Measurements from ENCODE around the gene TRAF3. TPM values are rescaled to one million over a fixed set of nuclear protein-coding genes. Genes with fewer than 3 reads are reported as not detected.

The TRAF3 gene
- total RNA-seq, 1 experiment from 2014 or later = 37.6 TPM

- intact Hi-C loops (cut with micrococcal nuclease; ENCODE audit: unreplicated experiment) = no loop called here
These were observed 25.7 kb downstream of the TRAF3 start for GRCh38 chr14:102802834-102803523.

GRCh38 chr14:102804858-102805257 lies 27.6 kb downstream of the TRAF3 start:
- DNase-seq (ENCODE audit: low read depth, low spot score) (no peak), ATAC-seq (no peak)
- Histone ChIP-seq H3K9me3 (ENCODE audit: control insufficient read depth, insufficient read depth, low read depth, low read length) (no peaks in the 10 kb centered on the region), H3K4me3 (ENCODE audit: low read depth in 2 of 2, low read length in 2 of 2) (no peak overlapping the region), H3K27me3 (ENCODE audit: control insufficient read depth, insufficient read depth, low read length) (no peaks in the 10 kb centered on the region), H3K27ac (ENCODE audit: low read length) (no peak overlapping the region), H3K4me1 (ENCODE audit: control insufficient read depth, insufficient read depth, low read length) (peaks cover 11% of the 10 kb centered on the region), H3K36me3 (ENCODE audit: control insufficient read depth, insufficient read depth, low read length) (no peaks in the 10 kb centered on the region)
- no TSS peak for BruUV-seq (replicated peaks)
- in situ Hi-C loops (cut with HindIII; ENCODE audit: low pct_unique_long_range_greater_than_20kb, low sequenced_read_pairs) (no loop called here), intact Hi-C loops (cut with micrococcal nuclease; ENCODE audit: unreplicated experiment) (no loop called here)
- TF ChIP-seq REST (IDR thresholded peaks at IDR 0.05; ENCODE audit: insufficient read depth in 1 of 2, low read depth in 2 of 2, low read length in 1 of 2) (no peak), SIN3A (IDR thresholded peaks at IDR 0.05; ENCODE audit: borderline replicate concordance, insufficient read depth, low read depth, low read length) (no peak), CTCF (IDR thresholded peaks at IDR 0.05) (no peak), TCF7L2 (IDR thresholded peaks at IDR 0.05; ENCODE audit: low read depth, low read length) (no peak), POLR2AphosphoS5 (IDR thresholded peaks at IDR 0.05; ENCODE audit: low read depth, low read length) (no peak)
- ChIA-PET POLR2A (no interaction called here), CTCF (no interaction called here)

More at GRCh38 chr14:102802834-102803523, 25.7 kb downstream of the TRAF3 start:
- Histone ChIP-seq H3K9me3 (ENCODE audit: control insufficient read depth, insufficient read depth, low read depth, low read length) (no peaks in the 10 kb centered on the region), H3K4me3 (ENCODE audit: low read depth in 2 of 2, low read length in 2 of 2) (no peak overlapping the region), H3K36me3 (ENCODE audit: control insufficient read depth, insufficient read depth, low read length) (no peaks in the 10 kb centered on the region), H3K4me1 (ENCODE audit: control insufficient read depth, insufficient read depth, low read length) (peaks cover 11% of the 10 kb centered on the region), H3K27me3 (ENCODE audit: control insufficient read depth, insufficient read depth, low read length) (no peaks in the 10 kb centered on the region), H3K27ac (ENCODE audit: low read length) (no peak overlapping the region)
- ATAC-seq (no peak), DNase-seq (ENCODE audit: low read depth, low spot score) (no peak)
- ChIA-PET CTCF (no interaction called here), POLR2A (no interaction called here)
- BruUV-seq (replicated peaks) = no TSS peak
- TF ChIP-seq TCF7L2 (IDR thresholded peaks at IDR 0.05; ENCODE audit: low read depth, low read length) = no peak
- no peak for TF ChIP-seq REST (IDR thresholded peaks at IDR 0.05; ENCODE audit: insufficient read depth in 1 of 2, low read depth in 2 of 2, low read length in 1 of 2)
- no peak for TF ChIP-seq CTCF (IDR thresholded peaks at IDR 0.05)
- in situ Hi-C loops (cut with HindIII; ENCODE audit: low pct_unique_long_range_greater_than_20kb, low sequenced_read_pairs) = no loop called here

All from Panc1 (cell line).